ENCODE measurements around the gene PDE11A. TPM values are rescaled to one million over a fixed set of nuclear protein-coding genes. Genes with fewer than 3 reads are reported as not detected.

Gene PDE11A
- total RNA-seq, 2 donors from 2014 or later = 2.6 to 3.2 TPM

DNA sequence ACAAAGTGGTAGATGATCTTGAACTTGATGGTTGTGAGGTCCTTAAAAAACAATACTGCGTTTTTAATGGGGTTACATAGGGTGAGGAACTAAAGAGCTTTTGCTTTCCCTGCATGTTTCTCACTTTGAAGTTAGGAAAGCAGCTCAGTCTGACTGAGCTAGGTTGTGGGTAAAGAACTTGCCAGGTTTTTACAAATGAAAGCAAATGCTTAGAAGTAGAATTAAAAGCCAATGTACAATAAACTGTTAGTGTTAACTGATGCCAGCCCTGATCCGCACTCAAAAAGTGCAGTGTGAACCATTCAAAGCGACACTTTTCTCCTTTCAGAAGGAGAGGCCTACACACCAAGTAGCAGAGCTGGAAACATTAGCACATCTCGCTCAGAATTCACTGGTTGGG is 409.7 kb downstream of the PDE11A start:
- H3K9me3 ChIP-seq = no peaks in the 10 kb centered on the region
- no peaks in the 10 kb centered on the region for H3K27me3 ChIP-seq
- no peaks in the 10 kb centered on the region for H3K4me1 ChIP-seq
- H3K36me3 ChIP-seq = no peaks in the 10 kb centered on the region
- intact Hi-C loops (cut with DNase I) = no loop called here
- TF ChIP-seq, protein P1, sequence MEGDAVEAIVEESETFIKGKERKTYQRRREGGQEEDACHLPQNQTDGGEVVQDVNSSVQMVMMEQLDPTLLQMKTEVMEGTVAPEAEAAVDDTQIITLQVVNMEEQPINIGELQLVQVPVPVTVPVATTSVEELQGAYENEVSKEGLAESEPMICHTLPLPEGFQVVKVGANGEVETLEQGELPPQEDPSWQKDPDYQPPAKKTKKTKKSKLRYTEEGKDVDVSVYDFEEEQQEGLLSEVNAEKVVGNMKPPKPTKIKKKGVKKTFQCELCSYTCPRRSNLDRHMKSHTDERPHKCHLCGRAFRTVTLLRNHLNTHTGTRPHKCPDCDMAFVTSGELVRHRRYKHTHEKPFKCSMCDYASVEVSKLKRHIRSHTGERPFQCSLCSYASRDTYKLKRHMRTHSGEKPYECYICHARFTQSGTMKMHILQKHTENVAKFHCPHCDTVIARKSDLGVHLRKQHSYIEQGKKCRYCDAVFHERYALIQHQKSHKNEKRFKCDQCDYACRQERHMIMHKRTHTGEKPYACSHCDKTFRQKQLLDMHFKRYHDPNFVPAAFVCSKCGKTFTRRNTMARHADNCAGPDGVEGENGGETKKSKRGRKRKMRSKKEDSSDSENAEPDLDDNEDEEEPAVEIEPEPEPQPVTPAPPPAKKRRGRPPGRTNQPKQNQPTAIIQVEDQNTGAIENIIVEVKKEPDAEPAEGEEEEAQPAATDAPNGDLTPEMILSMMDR (IDR thresholded peaks at IDR 0.05) = no peak
- no peak overlapping the region for H3K27ac ChIP-seq
- no peak overlapping the region for H3K4me3 ChIP-seq
- no peak for DNase-seq
- no peak overlapping the region for H3K9ac ChIP-seq (ENCODE audit: low read depth in 2 of 2, low read length in 2 of 2)

DNA sequence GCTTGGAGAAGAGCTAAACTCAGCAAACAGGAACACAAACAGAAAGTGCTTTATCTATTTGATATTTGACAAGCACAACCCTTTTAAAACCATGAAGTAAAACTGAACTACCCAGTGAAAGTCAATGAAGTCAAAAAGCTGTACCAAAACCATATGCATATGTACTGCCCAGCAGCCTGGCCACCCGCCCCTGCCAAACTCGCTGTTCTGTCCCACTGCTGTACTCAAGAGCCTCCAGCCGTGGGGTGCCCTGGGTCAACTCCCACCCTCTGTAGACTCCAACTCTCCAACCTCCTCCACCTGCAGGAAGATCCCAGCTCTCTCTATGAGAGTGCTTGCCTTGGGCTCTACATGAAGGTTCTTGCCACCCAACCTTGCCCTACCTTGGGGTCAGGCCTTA is 411.8 kb downstream of the PDE11A start:
- intact Hi-C loops (cut with DNase I) = no loop called here
- Histone ChIP-seq H3K9me3 (no peaks in the 10 kb centered on the region), H3K27ac (no peak overlapping the region), H3K27me3 (no peaks in the 10 kb centered on the region), H3K36me3 (no peaks in the 10 kb centered on the region), H3K4me1 (no peaks in the 10 kb centered on the region), H3K4me3 (no peak overlapping the region), H3K9ac (ENCODE audit: low read depth in 2 of 2, low read length in 2 of 2) (no peak overlapping the region)
- DNase-seq = no peak
- TF ChIP-seq, protein P1 (IDR thresholded peaks at IDR 0.05) = no peak

GRCh38 chr2:177658309-177658708 is 414.3 kb downstream of the PDE11A start:
- intact Hi-C loops (cut with DNase I) = no loop called here

GRCh38 chr2:177651833-177652232 is 420.7 kb downstream of the PDE11A start:
- DNase-seq = no peak
- intact Hi-C loops (cut with DNase I) = no loop called here
- TF ChIP-seq, protein P1 (IDR thresholded peaks at IDR 0.05) = no peak

More at GRCh38 chr2:177658309-177658708, 414.3 kb downstream of the PDE11A start:
- no peaks in the 10 kb centered on the region for H3K27me3 ChIP-seq
- H3K27ac ChIP-seq = no peak overlapping the region
- H3K36me3 ChIP-seq = no peaks in the 10 kb centered on the region
- no peak overlapping the region for H3K4me3 ChIP-seq
- no peak overlapping the region for H3K9ac ChIP-seq (ENCODE audit: low read depth in 2 of 2, low read length in 2 of 2)
- no peak for DNase-seq
- TF ChIP-seq, protein P1 (IDR thresholded peaks at IDR 0.05) = no peak
- H3K9me3 ChIP-seq = no peaks in the 10 kb centered on the region
- H3K4me1 ChIP-seq = no peaks in the 10 kb centered on the region

GRCh38 chr2:177649568-177650518 is 422.7 kb downstream of the PDE11A start:
- Histone ChIP-seq H3K4me3 (no peak overlapping the region), H3K27ac (no peak overlapping the region), H3K27me3 (no peaks in the 10 kb centered on the region), H3K9ac (ENCODE audit: low read depth in 2 of 2, low read length in 2 of 2) (no peak overlapping the region), H3K36me3 (no peaks in the 10 kb centered on the region), H3K4me1 (no peaks in the 10 kb centered on the region), H3K9me3 (no peaks in the 10 kb centered on the region)
- intact Hi-C loops (cut with DNase I) = no loop called here
- DNase-seq = no peak
- TF ChIP-seq, protein P1 (IDR thresholded peaks at IDR 0.05) = no peak

More at GRCh38 chr2:177651833-177652232, 420.7 kb downstream of the PDE11A start:
- H3K36me3 ChIP-seq = no peaks in the 10 kb centered on the region
- no peak overlapping the region for H3K27ac ChIP-seq
- H3K27me3 ChIP-seq = no peaks in the 10 kb centered on the region
- H3K4me3 ChIP-seq = no peak overlapping the region
- H3K4me1 ChIP-seq = no peaks in the 10 kb centered on the region
- no peaks in the 10 kb centered on the region for H3K9me3 ChIP-seq
- H3K9ac ChIP-seq (ENCODE audit: low read depth in 2 of 2, low read length in 2 of 2) = no peak overlapping the region
